Mesenchymal stem cell (in vitro differentiated cells and primary cell): Measurements from ENCODE around the gene MAGED2.

Source experiments
- DNase-seq: peaks from one replicate; pipeline ENCODE4 v3.0.0-alpha.2; 2013
- H2AFZ ChIP-seq: one replicate; pipeline ENCODE4 v1.6.1; 2013; ENCODE audit warnings: low read depth, mild to moderate bottlenecking, control low read depth, inconsistent platforms, low read length, moderate library complexity
- H2AK5ac ChIP-seq: 2 replicates; pipeline ENCODE4 v1.6.1; 2013; ENCODE audit warnings: low read length, moderate library complexity, mild to moderate bottlenecking, inconsistent platforms; ENCODE audit not compliant: severe bottlenecking
- H2BK120ac ChIP-seq: one replicate; pipeline ENCODE4 v1.6.1; 2013; ENCODE audit warnings: low read depth, mild to moderate bottlenecking, inconsistent platforms, low read length, moderate library complexity
- H2BK12ac ChIP-seq, 2 experiments: one replicate each; pipeline ENCODE4 v1.6.1; 2013; ENCODE audit warnings: inconsistent platforms in 2 of 2, low read length in 2 of 2, mild to moderate bottlenecking in 2 of 2, moderate library complexity in 2 of 2, control low read depth in 1 of 2
- H2BK15ac ChIP-seq: one replicate; pipeline ENCODE4 v1.6.1; 2013; ENCODE audit warnings: mild to moderate bottlenecking, low read depth, inconsistent platforms; ENCODE audit not compliant: poor library complexity, severe bottlenecking
- H2BK5ac ChIP-seq: 2 replicates; pipeline ENCODE4 v1.6.1; 2013; ENCODE audit warnings: low read depth, mild to moderate bottlenecking, low read length, control low read depth, inconsistent platforms; ENCODE audit not compliant: poor library complexity, severe bottlenecking
- H3K14ac ChIP-seq, 2 experiments: one replicate each; pipeline ENCODE4 v1.6.1; 2013; ENCODE audit warnings: inconsistent platforms in 2 of 2, low read length in 2 of 2, control low read depth in 1 of 2, mild to moderate bottlenecking in 1 of 2, moderate library complexity in 1 of 2
- H3K18ac ChIP-seq, 2 experiments: one replicate each; pipeline ENCODE4 v1.6.1; 2013; ENCODE audit warnings: inconsistent platforms in 2 of 2, low read length in 2 of 2, control low read depth in 1 of 2, low read depth in 1 of 2, mild to moderate bottlenecking in 1 of 2
- H3K23ac ChIP-seq, 2 experiments: one replicate each; pipeline ENCODE4 v1.6.1; 2013; ENCODE audit warnings: inconsistent platforms in 2 of 2, low read length in 2 of 2, mild to moderate bottlenecking in 2 of 2, moderate library complexity in 2 of 2, control low read depth in 1 of 2
- H3K27ac ChIP-seq: 2 replicates; pipeline ENCODE4 v1.5.1; 2013; ENCODE audit warnings: mild to moderate bottlenecking, moderate library complexity, low read length, control low read depth, inconsistent platforms; ENCODE audit not compliant: poor library complexity, severe bottlenecking
- H3K27me3 ChIP-seq, 2 experiments: 2 replicates each; pipeline versions ENCODE4 v1.6.1 to v1.7.0; 2013; ENCODE audit warnings: low read length in 2 of 2, mild to moderate bottlenecking in 2 of 2, moderate library complexity in 2 of 2, control low read depth in 1 of 2, inconsistent platforms in 1 of 2; ENCODE audit not compliant: control insufficient read depth in 1 of 2, insufficient read depth in 1 of 2
- H3K36me3 ChIP-seq, 2 experiments: 2 replicates each; pipeline versions ENCODE4 v1.6.1 to v1.7.0; 2013; ENCODE audit warnings: low read length in 2 of 2, control low read depth in 1 of 2, inconsistent platforms in 1 of 2, low read depth in 1 of 2, mild to moderate bottlenecking in 1 of 2; ENCODE audit not compliant: insufficient read depth in 2 of 2, control insufficient read depth in 1 of 2
- H3K4ac ChIP-seq, 2 experiments: one replicate each; pipeline ENCODE4 v1.6.1; 2013; ENCODE audit warnings: inconsistent platforms in 2 of 2, low read length in 2 of 2, mild to moderate bottlenecking in 2 of 2, moderate library complexity in 2 of 2, control low read depth in 1 of 2, low read depth in 1 of 2
- H3K4me1 ChIP-seq: 2 replicates; pipeline ENCODE4 v1.6.1; 2013; ENCODE audit warnings: low read depth, low read length, control low read depth; ENCODE audit not compliant: control insufficient read depth, insufficient read depth
- H3K4me2 ChIP-seq: 2 replicates; pipeline ENCODE4 v1.6.1; 2013; ENCODE audit warnings: low read length, mild to moderate bottlenecking, inconsistent platforms; ENCODE audit not compliant: poor library complexity, severe bottlenecking
- H3K4me3 ChIP-seq, 2 experiments: 2 replicates each; pipeline versions ENCODE4 v1.5.1 to v1.7.0; 2013; ENCODE audit warnings: low read length in 2 of 2, mild to moderate bottlenecking in 2 of 2, control low read depth in 1 of 2, low read depth in 1 of 2; ENCODE audit not compliant: insufficient read depth in 1 of 2
- H3K79me1 ChIP-seq: replicated peaks from 2 replicates; pipeline ENCODE4 v1.6.1; 2013; ENCODE audit warnings: mild to moderate bottlenecking, control low read depth, low read length, inconsistent platforms; ENCODE audit not compliant: poor library complexity, severe bottlenecking
- H3K9ac ChIP-seq: 2 replicates; pipeline ENCODE4 v1.7.0; 2013; ENCODE audit warnings: mild to moderate bottlenecking, low read length, moderate library complexity
- H3K9me3 ChIP-seq: 2 replicates; pipeline ENCODE4 v1.7.0; 2013; ENCODE audit warnings: mild to moderate bottlenecking, low read length; ENCODE audit not compliant: control insufficient read depth
- H4K8ac ChIP-seq: one replicate; pipeline ENCODE4 v1.6.1; 2013; ENCODE audit warnings: inconsistent platforms, mild to moderate bottlenecking, low read length, moderate library complexity
- H4K91ac ChIP-seq: one replicate; pipeline ENCODE4 v1.6.1; 2013; ENCODE audit warnings: mild to moderate bottlenecking, low read length, inconsistent platforms
- WGBS: methylation state at CpG from one replicate; pipeline ENCODE4 v1.1.7; 2013; ENCODE audit warnings: mixed read lengths; 5-methylcytosine and 5-hydroxymethylcytosine counted together

Gene MAGED2

DNA sequence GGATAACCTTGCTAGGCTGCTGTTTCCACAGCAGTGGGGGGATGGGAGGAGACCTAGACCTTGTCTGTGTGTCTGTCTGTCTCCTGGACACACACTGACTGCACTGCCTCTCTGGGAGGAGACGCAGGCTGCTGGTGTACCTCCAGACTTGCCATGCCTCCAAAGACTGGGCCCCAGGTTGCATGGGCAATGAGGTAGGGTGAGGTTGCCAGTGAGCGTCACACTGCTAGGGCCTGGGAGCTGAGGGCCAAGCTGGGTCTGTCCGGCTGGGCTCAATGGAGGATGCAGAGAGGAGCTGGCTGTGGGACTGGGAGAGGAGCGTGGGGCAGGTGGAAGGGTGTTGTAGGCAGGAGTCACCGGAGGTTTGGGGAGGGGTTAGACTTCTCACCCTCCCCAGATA, 16.6 kb downstream of the MAGED2 start:
- Histone ChIP-seq H3K27ac (no peak overlapping the region), H3K4me2 (no peak overlapping the region), H4K8ac (peak overlapping the region; percentile 54), H3K36me3 (no peaks in the 10 kb centered on the region), H2BK15ac (no peak overlapping the region), H3K27me3 (peaks cover 0 to 10% of the 10 kb centered on the region in 2 experiments), H3K14ac (peak overlapping the region in 1 of 2 experiments; percentile 65), H2BK120ac (no peak overlapping the region), H2BK5ac (no peak overlapping the region), H3K23ac (no peak overlapping the region), H3K4me1 (no peaks in the 10 kb centered on the region), H2BK12ac (peak overlapping the region; percentile 39 to 42), H3K4me3 (no peak overlapping the region), H3K18ac (peak overlapping the region; percentile 54 to 57), H2AK5ac (no peak overlapping the region), H3K9ac (no peak overlapping the region), H3K4ac (no peak overlapping the region), H3K9me3 (no peaks in the 10 kb centered on the region), H2AFZ (no peak overlapping the region), H4K91ac (peak overlapping the region; percentile 50), H3K79me1 (no peaks in the 10 kb centered on the region)
- 100% methylated on average over 2 of the region's 5 CpGs for WGBS
- no peak for DNase-seq

GRCh38 chrX:54824722-54825121, 17.2 kb downstream of the MAGED2 start:
- peaks cover 0 to 10% of the 10 kb centered on the region in 2 experiments for H3K27me3 ChIP-seq
- 87% methylated on average over 3 of the region's 8 CpGs for WGBS

DNA sequence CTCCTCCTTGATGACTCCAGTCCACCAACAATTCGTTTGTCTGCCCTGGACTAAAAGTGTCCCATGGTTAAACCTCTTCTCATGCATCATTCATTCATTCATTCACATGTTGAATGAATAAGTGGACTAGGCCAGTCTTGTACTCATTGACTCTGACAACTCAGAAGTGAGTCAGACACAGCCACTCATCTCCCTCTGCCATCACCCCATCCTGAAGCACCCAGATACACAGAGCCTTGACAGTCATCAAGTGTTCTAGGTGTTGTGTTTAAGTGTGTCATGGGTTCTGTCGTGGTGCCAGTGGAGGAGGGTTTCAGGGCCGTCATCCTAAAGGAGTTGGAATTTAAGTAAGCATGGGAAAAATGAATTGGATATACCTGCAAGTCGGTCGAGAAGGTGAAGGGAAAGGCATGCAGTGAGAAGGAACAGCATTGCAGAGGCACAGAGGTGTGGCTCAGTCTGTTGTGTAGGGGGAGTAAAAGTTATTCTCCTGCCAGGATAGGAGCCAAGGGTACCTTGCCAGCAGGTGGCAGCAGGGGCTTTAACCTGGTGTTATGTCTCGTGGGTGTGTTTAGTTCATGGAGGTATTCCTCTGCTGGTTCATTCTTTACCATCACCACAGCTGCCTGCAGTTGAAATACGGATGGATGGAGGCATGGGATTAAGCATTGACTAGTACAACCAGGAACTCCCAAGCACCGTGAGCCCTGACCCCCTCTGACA, 18.3 kb downstream of the MAGED2 start:
- Histone ChIP-seq H3K14ac (no peak overlapping the region), H3K9ac (no peak overlapping the region), H2BK5ac (no peak overlapping the region), H3K18ac (no peak overlapping the region), H2AK5ac (no peak overlapping the region), H3K9me3 (no peaks in the 10 kb centered on the region), H3K4me3 (no peak overlapping the region), H3K4ac (no peak overlapping the region), H3K79me1 (no peaks in the 10 kb centered on the region), H3K36me3 (no peaks in the 10 kb centered on the region), H3K23ac (no peak overlapping the region), H2AFZ (no peak overlapping the region), H4K91ac (no peak overlapping the region), H4K8ac (no peak overlapping the region), H2BK12ac (no peak overlapping the region), H3K4me1 (no peaks in the 10 kb centered on the region), H3K4me2 (no peak overlapping the region), H2BK15ac (no peak overlapping the region), H2BK120ac (no peak overlapping the region), H3K27ac (no peak overlapping the region), H3K27me3 (peaks cover 0 to 10% of the 10 kb centered on the region in 2 experiments)
- DNase-seq = no peak
- WGBS = 68% methylated on average over 7 of the region's 8 CpGs

More at GRCh38 chrX:54824722-54825121, 17.2 kb downstream of the MAGED2 start:
- no peak overlapping the region for H2AK5ac ChIP-seq
- no peak overlapping the region for H3K23ac ChIP-seq
- H2BK120ac ChIP-seq = no peak overlapping the region
- H2BK15ac ChIP-seq = no peak overlapping the region
- no peaks in the 10 kb centered on the region for H3K36me3 ChIP-seq
- H4K91ac ChIP-seq = no peak overlapping the region
- H4K8ac ChIP-seq = no peak overlapping the region
- H3K27ac ChIP-seq = no peak overlapping the region
- no peak overlapping the region for H2BK12ac ChIP-seq
- H3K18ac ChIP-seq = no peak overlapping the region
- no peaks in the 10 kb centered on the region for H3K79me1 ChIP-seq
- H3K4me2 ChIP-seq = no peak overlapping the region
- H3K4ac ChIP-seq = no peak overlapping the region
- no peak overlapping the region for H2BK5ac ChIP-seq
- H3K4me3 ChIP-seq = no peak overlapping the region
- H3K9me3 ChIP-seq = no peaks in the 10 kb centered on the region
- DNase-seq = no peak
- H3K9ac ChIP-seq = no peak overlapping the region
- no peak overlapping the region for H3K14ac ChIP-seq
- H2AFZ ChIP-seq = no peak overlapping the region
- H3K4me1 ChIP-seq = no peaks in the 10 kb centered on the region

DNA sequence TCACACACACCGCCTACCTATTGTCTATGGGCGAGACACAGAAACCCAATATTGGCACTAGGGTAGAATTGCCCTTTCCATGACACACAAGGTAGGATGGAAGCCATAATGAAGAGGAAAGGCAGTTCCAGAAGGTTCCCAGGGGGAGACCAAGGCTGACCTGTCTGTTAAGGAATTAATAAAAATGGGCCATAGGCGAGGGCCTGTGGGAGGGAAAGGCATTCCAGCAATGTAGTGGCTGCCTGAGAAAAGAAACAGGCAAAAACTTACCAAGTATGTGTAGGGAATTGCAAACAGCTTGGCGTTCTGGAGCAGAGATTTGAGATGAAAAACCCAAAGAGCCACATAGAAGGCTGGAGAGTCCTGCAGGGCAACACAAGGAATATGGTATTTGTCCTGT, 19.1 kb downstream of the MAGED2 start:
- Histone ChIP-seq H2BK12ac (no peak overlapping the region), H2BK5ac (no peak overlapping the region), H2BK15ac (no peak overlapping the region), H4K91ac (no peak overlapping the region), H2AFZ (no peak overlapping the region), H2BK120ac (no peak overlapping the region), H3K9ac (no peak overlapping the region), H3K27ac (no peak overlapping the region), H2AK5ac (no peak overlapping the region), H3K18ac (no peak overlapping the region), H3K4ac (no peak overlapping the region), H4K8ac (no peak overlapping the region), H3K36me3 (no peaks in the 10 kb centered on the region), H3K27me3 (peaks cover 0 to 6% of the 10 kb centered on the region in 2 experiments), H3K4me1 (no peaks in the 10 kb centered on the region), H3K23ac (no peak overlapping the region), H3K4me3 (no peak overlapping the region), H3K9me3 (peaks cover 4% of the 10 kb centered on the region), H3K14ac (no peak overlapping the region), H3K4me2 (no peak overlapping the region), H3K79me1 (no peaks in the 10 kb centered on the region)
- WGBS = 80% methylated on average over 4 of the region's 4 CpGs
- no peak for DNase-seq
